Nephron (organoid): Measurements from ENCODE around the gene IDH3G.
"Not testable (repeated sequence)": the region's sequence is repeated elsewhere in the genome, so short reads cannot be mapped to it uniquely, and the experiment has no call there.

Experiments used
- H3K27ac Mint-ChIP-seq, 3 experiments: 2 replicates each; pipeline ENCODE4 v1.8.0; 2020; ENCODE audit warnings: mixed read lengths in 3 of 3, mild to moderate bottlenecking in 2 of 3, moderate library complexity in 1 of 3
- H3K27me3 Mint-ChIP-seq: 2 replicates; pipeline ENCODE4 v1.8.0; 2021; ENCODE audit warnings: low read depth, mild to moderate bottlenecking, moderate library complexity, mixed read lengths
- H3K36me3 Mint-ChIP-seq: 2 replicates; pipeline ENCODE4 v1.8.0; 2020; ENCODE audit warnings: low read depth, mixed read lengths
- H3K4me1 Mint-ChIP-seq: 2 replicates; pipeline ENCODE4 v1.8.0; 2020; ENCODE audit warnings: mixed read lengths
- H3K4me3 Mint-ChIP-seq, 3 experiments: 2 replicates each; pipeline ENCODE4 v1.8.0; 2020; ENCODE audit warnings: mild to moderate bottlenecking in 3 of 3, mixed read lengths in 3 of 3, moderate library complexity in 2 of 3
- H3K9me3 Mint-ChIP-seq: 2 replicates; pipeline ENCODE4 v1.8.0; 2020; ENCODE audit warnings: mixed read lengths
- CTCF ChIP-seq, 3 experiments: fragments of 200-600 bp; sonication (generic); IDR thresholded peaks; one replicate each; pipeline ENCODE4 v1.5.0; 2021; ENCODE audit warnings: antibody characterized with exemption in 3 of 3; ENCODE audit not compliant: unreplicated experiment in 3 of 3

The IDH3G gene

GRCh38 chrX:153818571-153819383 is 24.6 kb upstream of the IDH3G start:
- Mint-ChIP-seq H3K9me3 (peaks cover 18% of the 10 kb centered on the region), H3K27me3 (peaks cover 5% of the 10 kb centered on the region), H3K27ac (peak overlapping the region in 2 of 3 experiments; percentile 54 to 68), H3K4me3 (peak overlapping the region; percentile 67 to 75 (median 74)), H3K4me1 (peaks cover 7% of the 10 kb centered on the region), H3K36me3 (no peaks in the 10 kb centered on the region)
- no peak for TF ChIP-seq CTCF (IDR thresholded peaks at IDR 0.05; ENCODE audit: unreplicated experiment in 3 of 3)

GRCh38 chrX:153818064-153818463 is 23.9 kb upstream of the IDH3G start:
- not testable (repeated sequence) for H3K36me3 Mint-ChIP-seq, H3K4me1 Mint-ChIP-seq, H3K27me3 Mint-ChIP-seq, H3K27ac Mint-ChIP-seq
- peaks cover 18% of the 10 kb centered on the region for H3K9me3 Mint-ChIP-seq
- peak overlapping the region in 1 of 3 experiments; percentile 69 for H3K4me3 Mint-ChIP-seq

GRCh38 chrX:153816831-153817690 is 22.9 kb upstream of the IDH3G start:
- no peak for TF ChIP-seq CTCF (IDR thresholded peaks at IDR 0.05; ENCODE audit: unreplicated experiment in 3 of 3)
- Mint-ChIP-seq H3K9me3 (peaks cover 18% of the 10 kb centered on the region), H3K27me3 (peaks cover 3% of the 10 kb centered on the region), H3K36me3 (no peaks in the 10 kb centered on the region), H3K27ac (peak overlapping the region; percentile 38 to 68 (median 68)), H3K4me1 (peaks cover 7% of the 10 kb centered on the region), H3K4me3 (peak overlapping the region; percentile 54 to 77 (median 63))

DNA sequence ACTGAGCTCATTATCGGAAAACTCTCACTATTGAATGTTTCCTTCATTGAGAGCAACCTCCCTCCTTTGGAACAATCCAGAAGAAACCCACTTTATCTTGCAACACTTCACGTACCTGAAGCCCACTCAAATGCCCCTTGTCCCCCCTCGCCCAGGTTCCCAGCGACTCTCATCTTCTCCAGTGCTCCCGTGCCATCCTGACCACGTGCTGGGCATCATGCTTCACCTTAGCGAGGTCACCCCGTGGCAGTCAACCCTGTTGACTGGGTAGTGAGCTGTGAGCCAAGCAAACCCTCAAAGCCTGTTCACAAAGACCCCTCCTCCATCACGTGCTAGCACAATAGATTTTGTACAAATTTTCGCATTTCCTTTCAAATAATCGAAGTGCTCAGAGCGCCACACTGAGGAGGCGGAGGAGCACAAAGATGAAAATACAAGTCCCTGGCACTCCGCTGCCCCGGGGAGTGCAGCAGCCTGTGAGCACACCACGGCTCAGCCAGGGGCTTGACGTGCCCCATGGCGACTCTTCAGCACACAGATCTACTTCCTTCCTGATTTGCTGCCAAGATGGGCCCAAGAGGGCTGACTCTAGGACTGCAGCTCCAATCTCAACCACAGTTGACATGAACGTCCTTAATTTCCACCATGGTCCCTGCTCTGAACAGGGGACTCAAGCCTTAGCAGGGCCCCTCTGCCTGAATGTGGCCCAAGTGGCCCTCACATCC is 20.6 kb upstream of the IDH3G start:
- Mint-ChIP-seq H3K27me3 (peaks cover 3% of the 10 kb centered on the region), H3K27ac (no peak overlapping the region), H3K4me1 (peaks cover 7% of the 10 kb centered on the region), H3K9me3 (peaks cover 24% of the 10 kb centered on the region), H3K4me3 (no peak overlapping the region), H3K36me3 (no peaks in the 10 kb centered on the region)
- TF ChIP-seq CTCF (IDR thresholded peaks at IDR 0.05; ENCODE audit: unreplicated experiment in 3 of 3), result no peak

DNA sequence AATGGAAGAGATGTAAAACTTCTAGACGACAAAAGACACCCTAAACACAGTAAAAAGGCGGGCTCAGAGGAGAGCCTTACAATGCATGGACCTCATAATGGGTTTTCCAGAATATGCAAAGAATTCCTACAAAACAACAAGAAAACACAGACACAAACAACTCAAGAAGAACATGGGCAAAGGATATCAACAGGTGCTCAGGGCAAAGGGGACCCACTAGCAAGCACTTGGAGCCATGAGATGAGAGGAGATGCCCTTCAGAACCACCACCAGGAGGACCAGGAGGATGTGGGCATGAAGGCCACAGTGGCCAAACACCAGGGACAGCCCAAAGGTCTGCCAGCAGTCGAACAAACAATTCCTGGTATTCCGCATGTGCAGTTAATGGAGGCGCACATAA is 19.0 kb upstream of the IDH3G start:
- Mint-ChIP-seq H3K4me3 (no peak overlapping the region), H3K36me3 (no peaks in the 10 kb centered on the region), H3K27me3 (peaks cover 3% of the 10 kb centered on the region), H3K4me1 (peaks cover 7% of the 10 kb centered on the region), H3K27ac (no peak overlapping the region), H3K9me3 (peaks cover 27% of the 10 kb centered on the region)
- no peak for TF ChIP-seq CTCF (IDR thresholded peaks at IDR 0.05; ENCODE audit: unreplicated experiment in 3 of 3)

GRCh38 chrX:153812220-153812619 is 18.0 kb upstream of the IDH3G start:
- H3K36me3 Mint-ChIP-seq, result no peaks in the 10 kb centered on the region
- H3K4me3 Mint-ChIP-seq, result no peak overlapping the region
- H3K27me3 Mint-ChIP-seq, result peaks cover 6% of the 10 kb centered on the region
- TF ChIP-seq CTCF (IDR thresholded peaks at IDR 0.05; ENCODE audit: unreplicated experiment in 3 of 3), result no peak
- peaks cover 4% of the 10 kb centered on the region for H3K4me1 Mint-ChIP-seq
- H3K27ac Mint-ChIP-seq, result no peak overlapping the region
- H3K9me3 Mint-ChIP-seq, result peaks cover 26% of the 10 kb centered on the region
